Myocyte (in vitro differentiated cells): ENCODE results near the gene TP53TG3C. TPM values are rescaled to one million over a fixed set of nuclear protein-coding genes. Genes with fewer than 3 reads are reported as not detected.
"Not testable (repeated sequence)": the region's sequence is repeated elsewhere in the genome, so short reads cannot be mapped to it uniquely, and the experiment has no call there.

Experiments
- DNase-seq: peaks from one replicate; pipeline ENCODE4 v3.0.0-alpha.2; 2012; ENCODE audit warnings: low read depth
- polyA plus RNA-seq: library from polyadenylated mRNA; unstranded; fragments of >200 nt; gene quantifications from one replicate; pipeline ENCODE4 v1.2.1, GENCODE V29; 2012; ENCODE audit warnings: missing spikeins
- total RNA-seq: library from RNA; depleted of rRNA; stranded (reverse); fragments of >200 nt; gene quantifications from 2 replicates; pipeline ENCODE4 v1.2.3, GENCODE V29; 2014

The TP53TG3C gene, protein sequence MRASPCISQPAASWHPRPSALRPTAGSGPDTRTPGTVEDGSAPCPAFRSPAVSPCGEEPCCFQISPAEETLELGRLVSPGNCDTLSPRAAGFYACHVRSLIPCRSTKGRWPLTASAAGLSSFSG
- total RNA-seq: not detected in 2 replicates
- not detected for polyA plus RNA-seq

DNA sequence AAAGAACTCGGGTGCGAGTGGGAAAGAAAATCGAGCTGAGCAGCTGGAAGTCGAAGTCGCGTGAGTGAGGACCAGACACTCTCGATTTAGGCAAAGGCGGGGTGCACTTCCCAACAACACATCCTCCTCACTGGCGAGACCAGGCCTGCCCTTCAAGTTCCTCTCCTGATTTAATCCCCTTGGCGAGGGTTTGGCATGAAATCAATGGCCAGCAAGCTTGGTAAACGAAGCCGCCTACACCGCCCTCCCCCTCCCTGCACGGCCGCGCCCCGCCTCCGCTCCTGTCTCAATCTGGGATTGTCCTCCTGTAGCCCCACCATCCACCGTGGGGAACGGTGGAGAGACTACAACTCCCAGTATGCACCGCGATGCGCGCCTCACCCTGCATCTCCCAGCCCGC lies at the start of gene TP53TG3C:
Gene TP53TG3C, plus strand, starts transcription at position 301 of the 400 bp plus-strand sequence. Its CDS starts 68 bp downstream, at position 369.
- DNase-seq: not testable (repeated sequence)

Other genes starting within 250 kb of the TP53TG3C start
- gene TP53TG3E, start 110.1 kb downstream of the TP53TG3C start, total RNA-seq: not detected in 2 replicates
- not detected in 2 replicates for gene TP53TG3B, start 166.6 kb downstream of the TP53TG3C start, total RNA-seq